ENCODE measurements around the gene LMBR1.

LMBR1 gene

GRCh38 chr7:156895024-156895780 lies 2.2 kb upstream of the LMBR1 start:
- Histone ChIP-seq H3K36me3 (no peaks in the 10 kb centered on the region), H3K27ac (peak overlapping the region; percentile 95), H3K27me3 (no peaks in the 10 kb centered on the region), H3K9me3 (no peaks in the 10 kb centered on the region), H3K4me3 (ENCODE audit: low read depth in 1 of 2, low read length in 1 of 2) (peak overlapping the region in 1 of 2 experiments; percentile 22), H3K4me1 (ENCODE audit: control insufficient read depth in 1 of 2, insufficient read depth in 1 of 2, low read depth in 1 of 2, low read length in 1 of 2) (peaks cover 51 to 56% of the 10 kb centered on the region in 2 experiments)
- no peak for TF ChIP-seq CTCF (IDR thresholded peaks at IDR 0.05)

DNA sequence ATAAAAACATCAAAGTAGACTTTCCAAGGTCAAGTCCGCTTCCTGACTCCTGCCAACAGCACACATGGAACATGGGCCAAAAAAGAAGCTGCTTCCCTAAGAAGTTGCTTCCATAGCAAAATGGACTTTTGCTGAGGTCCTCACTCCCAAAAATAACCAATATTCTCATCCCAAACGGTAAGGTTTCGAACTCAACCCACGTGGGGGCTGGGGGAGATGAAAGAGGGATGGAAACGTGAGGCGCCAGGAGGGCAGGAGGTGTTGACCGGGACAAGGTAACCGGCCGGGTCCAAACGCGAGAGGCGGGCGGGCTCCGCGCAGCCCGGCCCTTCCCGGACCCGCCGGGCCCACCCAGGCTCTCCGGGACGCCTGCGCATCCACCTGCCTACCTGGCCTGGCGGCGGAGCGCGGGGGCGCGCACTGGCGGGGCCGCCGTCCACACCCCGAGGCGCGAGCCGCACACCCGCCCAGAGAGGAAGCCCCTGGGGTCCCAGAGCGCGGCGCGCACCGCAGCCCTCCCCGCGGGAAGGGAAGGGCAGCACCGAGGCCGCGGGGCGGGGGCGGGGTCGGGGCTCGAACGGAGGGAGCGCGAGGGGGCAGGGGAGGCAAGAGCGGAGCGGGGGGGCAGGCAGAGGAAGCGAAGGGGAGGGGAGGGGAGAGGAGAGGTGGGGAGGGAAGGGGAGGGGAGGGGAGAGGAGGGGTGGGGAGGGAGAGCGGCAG lies 742 bp downstream of the LMBR1 start:
- Histone ChIP-seq H3K27me3 (no peaks in the 10 kb centered on the region), H3K4me3 (ENCODE audit: low read depth in 1 of 2, low read length in 1 of 2) (peak overlapping the region; percentile 88 to 95), H3K4me1 (ENCODE audit: control insufficient read depth in 1 of 2, insufficient read depth in 1 of 2, low read depth in 1 of 2, low read length in 1 of 2) (peaks cover 51% of the 10 kb centered on the region in 2 experiments), H3K9me3 (no peaks in the 10 kb centered on the region), H3K36me3 (no peaks in the 10 kb centered on the region), H3K27ac (peak overlapping the region; percentile 95)
- no peak for TF ChIP-seq CTCF (IDR thresholded peaks at IDR 0.05)

DNA sequence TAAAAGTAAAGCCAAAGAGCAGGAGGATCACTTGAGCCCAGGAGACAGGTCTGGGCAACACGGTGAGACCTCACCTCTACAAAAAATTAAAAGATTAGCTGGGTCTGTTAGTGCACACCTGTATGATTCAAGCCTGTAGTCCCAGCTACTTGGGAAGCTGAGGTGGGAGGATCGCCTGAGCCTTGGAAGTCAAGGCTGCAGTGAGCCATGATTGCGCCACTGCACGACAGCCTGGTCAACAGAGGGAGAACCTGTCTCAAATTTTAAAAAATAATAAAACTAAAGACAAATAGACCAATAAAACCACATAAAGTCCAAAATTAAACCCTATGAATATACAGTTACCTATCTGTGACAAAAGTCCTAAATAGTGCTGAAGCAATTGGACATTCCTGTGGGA lies 3.2 kb downstream of the LMBR1 start:
- TF ChIP-seq CTCF (IDR thresholded peaks at IDR 0.05): no peak
- Histone ChIP-seq H3K9me3 (no peaks in the 10 kb centered on the region), H3K4me3 (ENCODE audit: low read depth in 1 of 2, low read length in 1 of 2) (no peak overlapping the region), H3K27me3 (no peaks in the 10 kb centered on the region), H3K4me1 (ENCODE audit: control insufficient read depth in 1 of 2, insufficient read depth in 1 of 2, low read depth in 1 of 2, low read length in 1 of 2) (peaks cover 26% of the 10 kb centered on the region in 2 experiments), H3K36me3 (no peaks in the 10 kb centered on the region), H3K27ac (no peak overlapping the region)

DNA sequence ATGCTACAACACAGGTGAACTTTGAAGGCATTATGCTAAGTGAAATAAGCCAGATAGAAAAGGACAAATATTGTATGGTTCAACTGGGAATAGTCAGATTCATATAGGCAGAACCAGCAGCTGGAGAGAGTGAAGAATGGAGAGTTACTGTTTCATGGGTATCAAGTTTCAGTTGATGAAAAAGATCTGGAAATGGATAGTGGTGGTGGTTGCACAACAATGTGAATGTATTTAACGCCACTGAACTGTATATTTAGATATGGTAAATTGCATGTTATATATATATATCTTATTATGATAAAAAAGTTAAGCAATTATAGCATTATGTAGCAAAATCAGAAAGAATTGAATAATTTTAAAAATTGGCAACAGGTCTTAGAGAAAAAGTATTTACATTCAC lies 3.9 kb downstream of the LMBR1 start:
- no peak for TF ChIP-seq CTCF (IDR thresholded peaks at IDR 0.05)
- H3K4me3 ChIP-seq (ENCODE audit: low read depth in 1 of 2, low read length in 1 of 2): no peak overlapping the region
- H3K27me3 ChIP-seq: no peaks in the 10 kb centered on the region
- H3K36me3 ChIP-seq: no peaks in the 10 kb centered on the region
- H3K4me1 ChIP-seq (ENCODE audit: control insufficient read depth in 1 of 2, insufficient read depth in 1 of 2, low read depth in 1 of 2, low read length in 1 of 2): peaks cover 19 to 20% of the 10 kb centered on the region in 2 experiments
- H3K9me3 ChIP-seq: no peaks in the 10 kb centered on the region
- H3K27ac ChIP-seq: no peak overlapping the region

DNA sequence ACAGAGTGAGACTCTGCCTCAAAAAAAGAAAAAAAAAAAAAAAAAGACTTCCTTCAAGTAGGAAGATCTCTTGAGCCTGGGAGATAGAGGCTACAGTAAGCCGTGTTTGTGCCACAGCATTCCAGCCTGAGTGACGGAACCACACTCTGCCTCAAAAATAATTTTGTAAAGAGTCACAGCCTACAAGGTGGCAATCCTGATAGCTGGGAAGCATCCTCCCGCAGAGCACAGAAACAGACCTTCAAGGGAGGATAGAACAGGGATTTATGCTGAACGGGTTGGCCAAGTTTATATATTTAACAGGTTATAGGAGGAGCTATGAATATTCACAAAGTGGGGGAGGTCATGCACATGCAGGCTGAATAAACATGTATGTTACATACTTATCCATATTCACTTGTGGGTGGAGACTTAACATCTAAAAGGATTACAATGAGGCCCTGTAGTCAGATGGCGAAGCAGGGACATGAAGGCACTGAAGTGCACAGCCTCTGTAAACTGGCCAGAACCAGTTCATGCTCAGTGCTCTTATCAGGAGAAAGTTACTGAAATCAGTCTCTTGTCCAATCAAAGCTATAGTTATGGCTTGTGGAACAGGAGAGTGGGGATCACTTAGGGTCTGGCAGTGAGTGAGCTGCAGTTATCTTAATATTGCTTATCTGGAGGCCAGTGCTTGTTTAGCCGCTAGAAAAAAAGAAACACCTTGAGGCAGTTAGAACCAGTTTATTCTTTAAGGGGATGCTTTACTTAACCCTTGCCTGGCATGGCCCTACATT lies 6.8 kb downstream of the LMBR1 start:
- H3K36me3 ChIP-seq: no peaks in the 10 kb centered on the region
- no peak for TF ChIP-seq CTCF (IDR thresholded peaks at IDR 0.05)
- no peak overlapping the region for H3K4me3 ChIP-seq (ENCODE audit: low read depth in 1 of 2, low read length in 1 of 2)

More for the DNA sequence above, 6.8 kb downstream of the LMBR1 start:
- Histone ChIP-seq H3K27ac (no peak overlapping the region), H3K9me3 (no peaks in the 10 kb centered on the region), H3K27me3 (no peaks in the 10 kb centered on the region), H3K4me1 (ENCODE audit: control insufficient read depth in 1 of 2, insufficient read depth in 1 of 2, low read depth in 1 of 2, low read length in 1 of 2) (peaks cover under 1 to 1% of the 10 kb centered on the region in 2 experiments)
